Hypothalamus (tissue), 51 donors: ENCODE measurements around the gene GMDS.

Experiments
- DNase-seq, 51 donors: peaks; one replicate each; lab custom pipeline; 2025; lab: John Stamatoyannopoulos, UW

Gene GMDS

DNA sequence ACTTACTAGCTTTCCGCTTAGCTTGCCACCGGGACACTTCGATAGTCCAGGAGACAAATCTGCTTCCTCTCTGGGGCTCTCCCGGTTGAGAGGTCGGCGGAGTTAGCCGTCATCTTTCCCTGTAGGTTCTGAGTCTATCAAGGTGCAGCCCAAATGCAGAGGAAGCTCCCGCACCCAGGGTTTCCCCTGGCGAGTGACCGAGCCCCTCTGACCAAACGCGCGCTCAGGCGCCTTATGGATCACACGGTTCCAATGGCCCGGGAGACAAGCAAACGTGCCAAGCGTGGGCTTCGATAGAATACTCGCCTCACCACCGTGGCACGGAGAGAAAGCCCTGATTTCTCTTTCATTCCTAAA lies 651.5 kb downstream of the GMDS start:
- no peak for DNase-seq

GRCh38 chr6:1593286-1593957 lies 652.0 kb downstream of the GMDS start:
- no peak for DNase-seq

DNA sequence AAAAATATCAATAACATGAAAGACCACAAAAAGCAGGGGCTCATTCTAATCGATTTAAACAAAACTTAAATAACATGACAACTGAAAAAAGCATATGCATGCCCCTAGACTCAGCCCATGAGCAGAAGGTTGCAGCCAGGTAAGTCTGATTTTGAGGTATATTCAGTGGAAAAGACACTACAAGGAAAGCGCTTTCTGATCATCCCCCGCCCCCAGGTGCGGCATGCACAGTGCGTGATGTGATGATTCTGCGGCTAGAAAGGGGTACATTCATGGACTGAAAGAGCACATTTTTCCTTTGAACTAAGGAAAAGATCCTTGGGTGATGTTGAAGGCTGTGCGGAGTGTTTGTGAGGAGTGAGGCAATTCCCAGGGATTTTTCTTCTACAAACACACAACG lies 652.6 kb downstream of the GMDS start:
- DNase-seq, result no peak

GRCh38 chr6:1591926-1592325 lies 653.5 kb downstream of the GMDS start:
- no peak for DNase-seq

DNA sequence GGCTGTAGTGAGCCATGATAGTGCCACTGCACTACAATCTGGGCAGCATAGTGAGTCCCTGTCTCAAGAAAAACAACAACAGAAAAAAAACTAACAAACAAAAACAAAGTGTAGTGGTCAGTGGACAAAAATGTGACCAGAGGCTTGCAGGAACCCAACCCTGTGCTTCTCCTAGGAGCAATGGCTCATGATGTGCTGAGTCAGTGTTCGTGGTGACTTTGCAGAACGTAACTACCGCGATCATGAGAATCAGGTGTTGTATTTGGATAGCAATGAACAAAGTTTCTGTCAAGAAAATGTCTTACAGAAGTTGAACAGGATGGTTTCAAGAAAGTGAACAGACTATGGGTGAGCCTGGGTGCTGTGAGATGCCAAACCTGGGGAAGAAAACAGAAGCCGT lies 654.2 kb downstream of the GMDS start:
- DNase-seq, result no peak

- no peak for DNase-seq
Observed at GRCh38 chr6:1590580-1590979, 654.8 kb downstream of the GMDS start.

DNA sequence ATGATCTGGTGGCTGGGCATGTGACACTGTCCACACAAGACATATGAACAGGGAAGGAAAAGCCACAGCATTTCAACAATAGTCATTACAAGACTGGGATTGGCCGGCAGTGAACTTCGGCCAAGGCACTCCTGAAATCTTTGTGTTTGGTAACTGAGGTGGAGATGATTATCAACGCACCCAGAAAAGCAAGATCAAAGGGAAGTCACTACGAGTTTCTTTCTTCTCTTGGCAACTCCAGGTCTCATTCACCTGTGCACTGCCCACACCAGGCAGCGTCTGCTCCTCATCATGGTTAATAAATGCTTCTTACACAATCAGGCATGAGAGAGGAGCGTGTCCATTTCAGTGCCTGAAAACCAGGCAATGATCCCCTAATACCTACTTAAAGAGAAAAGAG lies 656.2 kb downstream of the GMDS start:
- no peak for DNase-seq

- no peak for DNase-seq
Observed at GRCh38 chr6:1587977-1588376, 657.4 kb downstream of the GMDS start.

DNA sequence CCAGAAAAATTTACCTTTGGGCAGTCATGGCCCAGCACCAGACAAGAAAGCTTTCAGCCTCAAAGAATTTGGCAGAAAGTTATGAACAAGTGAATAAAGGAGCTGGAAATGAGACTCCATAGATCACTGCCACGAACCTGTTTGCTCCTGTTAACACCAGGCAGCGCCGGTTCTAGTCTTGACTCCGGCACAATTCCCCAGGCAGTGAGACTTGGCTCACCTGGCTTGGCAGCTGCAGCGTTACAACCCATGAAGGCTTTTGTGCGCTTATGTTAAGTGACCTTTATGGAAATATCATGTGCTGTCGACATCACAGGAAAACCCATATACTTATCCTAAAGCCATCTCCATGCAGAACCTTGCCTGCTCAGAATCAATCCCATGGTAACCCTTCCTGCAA lies 657.9 kb downstream of the GMDS start:
- no peak for DNase-seq

GRCh38 chr6:1586861-1587450 lies 658.4 kb downstream of the GMDS start:
- DNase-seq, result no peak

- DNase-seq, result no peak
Observed at GRCh38 chr6:1586256-1586655, 659.1 kb downstream of the GMDS start.

- no peak for DNase-seq
Observed at GRCh38 chr6:1585669-1586049, 659.7 kb downstream of the GMDS start.

DNA sequence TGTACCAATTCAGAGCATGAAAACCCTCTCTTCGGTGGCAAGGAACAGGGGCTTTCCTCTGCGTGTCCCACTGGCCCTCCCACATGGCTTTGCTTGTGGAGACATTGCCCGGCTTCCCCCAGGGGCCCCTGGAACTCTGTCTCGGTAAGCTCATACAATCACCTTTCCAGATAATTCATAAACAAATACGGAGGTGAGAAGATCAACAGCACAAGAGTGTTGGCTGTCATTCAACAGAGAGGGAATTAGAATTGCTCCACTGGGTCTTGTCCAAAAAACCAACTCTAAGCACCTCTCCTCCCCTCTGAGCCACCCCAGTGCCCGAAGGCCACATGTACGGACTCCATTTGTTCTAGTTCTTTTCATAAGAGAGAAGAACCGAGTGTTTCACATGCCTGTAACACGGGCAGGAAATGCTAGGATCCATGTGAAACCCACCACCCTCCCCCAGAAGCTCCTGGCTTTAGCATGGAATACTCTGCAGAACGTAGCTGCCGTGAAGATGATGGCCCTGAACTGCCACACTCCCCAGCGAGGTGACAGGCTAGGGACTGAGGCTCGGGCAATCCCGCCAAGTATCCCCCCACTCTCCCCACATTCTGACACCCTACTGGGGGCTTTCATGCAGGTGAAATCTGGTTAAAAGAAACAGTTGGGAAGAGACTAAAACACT lies 660.3 kb downstream of the GMDS start:
- DNase-seq, result no peak

GRCh38 chr6:1584146-1584545 lies 661.3 kb downstream of the GMDS start:
- DNase-seq, result no peak

DNA sequence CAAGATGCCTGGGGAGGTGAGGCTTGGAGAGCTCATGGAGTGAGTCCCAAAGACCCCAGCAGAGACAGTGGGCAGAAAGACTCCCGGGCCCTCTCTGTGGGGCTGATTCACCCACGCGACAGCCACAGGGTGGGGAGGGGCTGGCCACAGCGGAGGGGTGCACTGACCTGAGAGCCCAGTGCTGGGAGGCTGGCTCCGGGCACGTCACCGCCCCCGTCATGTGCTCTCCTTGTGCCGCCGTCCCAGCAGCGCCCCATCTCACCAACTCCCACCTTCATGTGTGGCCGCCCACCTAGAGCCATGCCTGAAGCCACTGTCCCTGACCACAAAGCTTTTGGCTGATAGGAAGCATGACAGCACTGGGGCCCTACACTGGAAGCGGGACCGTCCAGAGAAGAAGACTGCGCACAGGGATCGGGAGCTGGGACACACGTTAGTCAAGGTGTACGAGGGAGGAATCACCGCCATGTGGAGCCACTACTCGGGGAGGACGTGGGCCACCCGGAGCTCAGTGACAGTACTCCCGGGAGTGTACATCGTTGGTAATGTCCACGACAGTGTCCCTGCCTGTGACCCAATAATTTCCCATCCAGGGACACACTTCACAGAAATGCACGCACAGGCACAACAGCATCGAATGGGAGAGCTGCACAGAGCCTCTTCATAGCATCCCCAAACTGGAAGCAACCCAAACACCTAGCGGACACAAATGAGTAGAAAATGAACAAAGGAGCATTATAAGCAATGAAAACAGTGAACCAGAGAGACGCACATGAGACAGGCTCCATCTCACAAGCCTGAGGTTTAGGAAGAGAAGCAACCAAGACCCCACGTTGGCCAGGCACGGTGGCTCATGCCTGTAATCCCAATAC lies 664.0 kb downstream of the GMDS start:
- peak in 10 of 51 donors; percentile 13 to 67 (median 26) for DNase-seq

- no peak for DNase-seq
Observed at GRCh38 chr6:1580585-1580984, 664.8 kb downstream of the GMDS start.

DNA sequence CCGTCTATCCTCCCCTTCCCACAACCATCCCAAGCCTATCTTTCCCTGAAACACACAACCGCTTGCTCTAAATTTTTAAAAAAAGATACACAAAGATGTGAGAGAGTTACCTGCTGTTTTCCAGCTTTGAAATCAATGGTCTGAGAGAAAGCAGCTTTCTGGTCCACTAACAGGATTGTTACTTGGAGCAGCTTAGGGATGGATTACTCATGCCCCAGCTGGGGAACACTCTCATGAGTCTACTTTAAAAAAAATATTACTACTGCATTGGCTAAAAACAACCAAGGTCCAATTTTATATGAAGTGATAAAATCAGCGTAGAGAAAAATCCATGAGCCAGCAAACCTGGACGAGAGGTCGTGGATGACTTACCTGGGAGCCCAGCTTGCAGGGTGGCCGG lies 665.3 kb downstream of the GMDS start:
- no peak for DNase-seq

DNA sequence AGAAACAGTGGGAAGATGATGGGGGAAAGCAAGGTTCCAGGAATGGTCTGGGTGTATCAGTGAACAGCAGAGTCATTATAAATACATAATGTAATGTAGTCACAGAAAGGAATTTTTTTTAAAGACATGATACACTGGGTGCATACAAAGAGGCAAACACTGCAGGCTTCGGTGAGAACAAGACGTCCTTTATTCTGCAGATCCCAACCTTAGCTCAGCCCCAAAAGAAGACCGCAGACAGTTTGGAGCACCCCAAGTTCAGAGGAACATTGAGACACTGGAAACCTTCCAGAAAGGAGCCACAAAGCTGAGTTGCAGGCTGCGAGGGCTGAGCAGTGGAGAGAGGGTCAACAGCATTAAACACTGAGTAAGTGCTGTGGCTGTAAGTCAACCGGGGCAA lies 666.3 kb downstream of the GMDS start:
- no peak for DNase-seq

DNA sequence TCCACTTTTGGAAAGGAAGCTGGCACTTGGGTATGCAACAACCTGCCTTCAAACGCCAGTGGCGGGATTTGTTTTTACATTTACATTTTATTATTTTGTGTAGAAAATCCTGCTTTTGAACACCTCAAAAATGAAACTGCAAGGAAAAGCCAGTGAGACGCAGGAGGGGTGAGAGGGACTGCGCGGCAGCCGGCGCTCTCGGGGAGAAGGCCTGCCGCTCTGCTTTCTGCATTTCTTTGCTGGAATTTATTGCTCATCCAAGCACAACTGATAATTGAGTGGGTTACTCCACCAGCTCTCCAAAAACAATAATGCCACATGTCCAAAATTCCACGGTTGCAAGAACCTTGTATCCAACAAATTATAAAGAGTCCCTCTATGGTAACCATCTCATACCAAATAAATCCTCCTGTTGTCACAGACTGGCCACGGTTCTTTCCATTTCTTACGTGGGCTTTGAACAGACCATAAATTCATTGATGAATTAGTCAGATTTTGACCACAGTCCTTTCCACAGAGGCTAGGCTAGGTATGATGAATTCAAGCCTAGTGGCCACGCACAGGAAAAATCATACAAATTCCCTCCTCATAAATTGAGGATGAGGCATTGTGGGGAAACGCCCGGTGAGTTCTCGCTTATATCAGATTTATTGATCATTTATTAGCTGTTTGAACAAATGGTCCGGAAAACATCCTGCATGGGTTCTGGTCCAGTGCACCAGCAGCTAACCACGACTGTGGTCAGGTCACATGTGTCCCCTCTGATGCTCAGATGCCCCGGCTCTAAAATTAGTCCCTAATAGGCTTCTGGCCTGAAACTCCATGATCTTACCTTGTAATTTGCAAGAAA lies 667.3 kb downstream of the GMDS start:
- DNase-seq, result no peak

DNA sequence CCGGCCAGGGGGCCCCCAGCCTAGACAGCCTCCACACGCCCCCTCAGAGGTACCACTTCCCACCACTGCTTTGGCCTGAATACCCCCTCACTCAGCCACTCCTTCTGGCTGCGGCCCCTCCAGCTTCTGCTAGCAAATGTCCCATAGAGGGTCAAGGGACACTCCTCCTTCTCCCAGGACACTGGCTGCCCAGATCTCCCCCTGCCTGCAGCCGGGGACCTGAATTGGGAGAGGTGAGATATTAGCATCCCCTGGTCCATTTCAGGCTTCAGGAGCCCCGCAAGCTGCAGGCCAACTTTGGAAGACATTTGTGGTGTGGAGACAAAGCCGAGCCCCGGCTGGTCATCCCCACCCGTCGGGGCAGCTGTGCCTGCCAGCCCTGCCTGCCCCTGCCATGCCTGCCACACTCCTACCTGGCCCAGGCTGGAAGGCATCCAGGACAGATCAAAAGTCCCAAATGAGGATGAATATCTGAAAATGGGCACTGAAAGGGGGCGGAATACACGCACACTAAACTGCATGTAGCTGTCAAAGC lies 668.2 kb downstream of the GMDS start:
- DNase-seq, result no peak
